Muscle layer of colon (tissue), 2 donors: ENCODE measurements around the gene TNIK.

Experiments used
- H3K27ac ChIP-seq: one replicate; pipeline ENCODE4 v1.7.0; 2013; ENCODE audit warnings: low read depth, mild to moderate bottlenecking, low read length, moderate library complexity
- H3K27me3 ChIP-seq, 2 donors: one replicate each; pipeline ENCODE4 v1.7.0; 2013; ENCODE audit warnings: low read length in 2 of 2, mild to moderate bottlenecking in 2 of 2; ENCODE audit not compliant: insufficient read depth in 2 of 2, control insufficient read depth in 1 of 2
- H3K36me3 ChIP-seq: one replicate; pipeline ENCODE4 v1.7.0; 2013; ENCODE audit warnings: mild to moderate bottlenecking, low read length; ENCODE audit not compliant: insufficient read depth
- H3K4me1 ChIP-seq: one replicate; pipeline ENCODE4 v1.7.0; 2013; ENCODE audit warnings: mild to moderate bottlenecking, low read length; ENCODE audit not compliant: insufficient read depth
- H3K4me3 ChIP-seq, 2 donors: one replicate each; pipeline ENCODE4 v1.7.0; 2013; ENCODE audit warnings: low read length in 2 of 2, low read depth in 1 of 2, mild to moderate bottlenecking in 1 of 2, moderate library complexity in 1 of 2
- H3K9ac ChIP-seq: one replicate; pipeline ENCODE4 v1.7.0; 2013; ENCODE audit warnings: low read length
- H3K9me3 ChIP-seq: one replicate; pipeline ENCODE4 v1.7.0; 2013; ENCODE audit warnings: mild to moderate bottlenecking, low read length
- donor health status: abdominal sarcoma.
- donor health status: Adenocarcinoma of cecum.

TNIK gene

GRCh38 chr3:171189394-171190080 lies 270.7 kb downstream of the TNIK start:
- Histone ChIP-seq H3K4me1 (no peaks in the 10 kb centered on the region), H3K9ac (no peak overlapping the region), H3K27ac (no peak overlapping the region), H3K36me3 (no peaks in the 10 kb centered on the region), H3K9me3 (no peaks in the 10 kb centered on the region), H3K27me3 (no peaks in the 10 kb centered on the region), H3K4me3 (no peak overlapping the region)

- Histone ChIP-seq H3K27ac (no peak overlapping the region), H3K27me3 (no peaks in the 10 kb centered on the region), H3K4me1 (peaks cover 2% of the 10 kb centered on the region), H3K4me3 (no peak overlapping the region), H3K36me3 (no peaks in the 10 kb centered on the region), H3K9me3 (no peaks in the 10 kb centered on the region), H3K9ac (no peak overlapping the region)
These were observed 272.4 kb downstream of the TNIK start for GRCh38 chr3:171187706-171188290.

DNA sequence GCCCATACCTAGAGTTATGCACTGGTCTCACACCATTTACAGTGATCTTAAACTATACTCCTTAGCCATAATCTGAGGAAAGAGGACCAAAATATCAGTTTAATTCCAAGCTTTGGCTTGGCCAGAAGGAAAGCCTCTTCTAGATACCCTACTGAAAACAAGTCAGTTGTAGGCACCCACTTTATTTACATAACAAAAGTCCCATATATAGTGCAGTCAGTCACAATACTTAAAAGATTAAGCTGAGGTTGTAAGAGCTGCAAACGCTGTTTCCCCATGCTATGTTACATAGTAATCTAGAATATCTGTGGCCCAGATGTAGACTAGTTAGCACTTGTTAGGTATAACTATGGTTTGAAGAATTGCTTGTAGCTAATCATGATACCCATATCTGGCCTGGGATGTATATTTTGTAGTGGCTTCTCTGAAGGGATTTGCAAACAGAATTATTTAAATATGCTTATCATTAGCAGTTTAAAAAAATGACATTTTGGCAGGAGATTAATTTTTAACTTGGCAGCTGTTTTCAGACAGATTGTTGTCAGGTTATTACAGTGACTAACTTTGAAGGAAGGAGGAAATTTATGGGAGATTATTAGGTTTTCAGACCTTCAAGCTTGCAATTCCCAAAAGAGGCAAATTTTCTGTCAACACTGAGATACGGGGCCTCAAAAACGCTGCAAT lies 273.2 kb downstream of the TNIK start:
- H3K4me3 ChIP-seq, result no peak overlapping the region
- H3K27me3 ChIP-seq, result no peaks in the 10 kb centered on the region
- no peak overlapping the region for H3K27ac ChIP-seq
- H3K9ac ChIP-seq, result no peak overlapping the region
- H3K9me3 ChIP-seq, result no peaks in the 10 kb centered on the region
- H3K36me3 ChIP-seq, result no peaks in the 10 kb centered on the region
- peaks cover 9% of the 10 kb centered on the region for H3K4me1 ChIP-seq

- H3K4me1 ChIP-seq, result peaks cover 9% of the 10 kb centered on the region
- no peaks in the 10 kb centered on the region for H3K27me3 ChIP-seq
- H3K9ac ChIP-seq, result no peak overlapping the region
- no peaks in the 10 kb centered on the region for H3K36me3 ChIP-seq
- H3K9me3 ChIP-seq, result no peaks in the 10 kb centered on the region
- no peak overlapping the region for H3K27ac ChIP-seq
- H3K4me3 ChIP-seq, result no peak overlapping the region
These were observed 273.8 kb downstream of the TNIK start for GRCh38 chr3:171186383-171186782.

GRCh38 chr3:171185959-171186358 lies 274.2 kb downstream of the TNIK start:
- Histone ChIP-seq H3K27ac (no peak overlapping the region), H3K9ac (no peak overlapping the region), H3K36me3 (no peaks in the 10 kb centered on the region)

DNA sequence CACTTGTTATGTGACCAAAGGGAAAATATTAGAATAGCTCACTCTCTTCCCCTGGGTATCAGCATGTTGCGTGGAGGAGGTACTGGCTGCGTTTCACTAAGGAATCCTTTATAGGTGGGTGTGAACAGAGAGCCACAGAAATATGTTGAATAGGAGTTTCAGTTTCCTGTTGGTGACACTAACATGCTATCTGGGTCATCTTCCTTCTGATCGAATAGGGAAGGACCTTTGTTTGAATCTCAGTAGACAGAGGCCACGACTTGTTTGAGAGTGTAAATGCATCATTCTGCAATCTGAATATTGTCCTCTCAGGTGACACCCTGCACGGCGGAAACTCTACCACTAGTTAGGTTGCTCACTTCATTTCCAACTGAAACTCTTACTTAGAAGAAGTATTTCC lies 275.8 kb downstream of the TNIK start:
- no peak overlapping the region for H3K27ac ChIP-seq
- no peaks in the 10 kb centered on the region for H3K9me3 ChIP-seq
- no peak overlapping the region for H3K4me3 ChIP-seq
- no peak overlapping the region for H3K9ac ChIP-seq
- no peaks in the 10 kb centered on the region for H3K27me3 ChIP-seq
- no peaks in the 10 kb centered on the region for H3K36me3 ChIP-seq
- H3K4me1 ChIP-seq, result peaks cover 9% of the 10 kb centered on the region

More at GRCh38 chr3:171185959-171186358, 274.2 kb downstream of the TNIK start:
- H3K4me1 ChIP-seq, result peaks cover 9% of the 10 kb centered on the region
- no peaks in the 10 kb centered on the region for H3K9me3 ChIP-seq
- H3K4me3 ChIP-seq, result no peak overlapping the region
- no peaks in the 10 kb centered on the region for H3K27me3 ChIP-seq

- no peaks in the 10 kb centered on the region for H3K9me3 ChIP-seq
- no peak overlapping the region for H3K9ac ChIP-seq
- no peaks in the 10 kb centered on the region for H3K36me3 ChIP-seq
- no peak overlapping the region for H3K4me3 ChIP-seq
- H3K27me3 ChIP-seq, result no peaks in the 10 kb centered on the region
- H3K4me1 ChIP-seq, result peaks cover 9% of the 10 kb centered on the region
- no peak overlapping the region for H3K27ac ChIP-seq
These were observed 277.2 kb downstream of the TNIK start for GRCh38 chr3:171183042-171183441.

DNA sequence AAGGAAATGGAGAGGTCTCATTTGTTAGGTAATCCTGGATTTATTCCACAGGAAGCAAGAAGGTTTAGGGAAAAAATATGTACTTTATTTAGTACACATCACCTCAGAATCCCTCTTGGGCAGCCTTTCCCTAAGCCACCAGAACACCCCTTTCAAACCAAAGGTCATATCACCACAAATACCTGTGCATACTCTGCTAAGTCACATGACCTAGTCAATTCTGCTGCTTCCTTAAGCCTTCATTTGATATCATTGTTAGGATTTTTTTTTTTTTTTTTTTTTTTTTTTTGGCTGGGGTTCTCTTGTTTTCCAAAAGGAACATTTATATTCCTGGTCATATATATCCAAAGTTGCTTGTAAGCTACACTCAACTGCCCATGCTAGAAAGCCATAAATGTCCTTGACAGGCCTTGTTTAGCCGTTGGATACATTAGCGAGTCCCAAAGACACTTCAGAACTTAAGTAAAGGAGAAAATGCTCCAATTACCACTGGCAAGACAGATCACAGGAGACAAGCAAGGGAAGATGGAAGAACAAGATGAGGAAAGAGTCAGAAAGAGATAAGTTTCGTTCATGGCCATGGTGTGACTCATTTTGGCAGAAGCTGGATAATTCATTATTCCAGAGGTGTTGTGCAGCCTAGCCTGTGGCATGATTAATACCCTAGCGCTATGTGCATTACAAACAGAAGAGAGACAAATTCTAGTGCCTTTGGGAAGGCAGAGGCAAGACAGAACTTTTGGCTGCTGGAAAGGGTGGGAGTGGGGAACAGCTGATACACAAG lies 278.1 kb downstream of the TNIK start:
- Histone ChIP-seq H3K9me3 (no peaks in the 10 kb centered on the region), H3K9ac (no peak overlapping the region), H3K27me3 (no peaks in the 10 kb centered on the region), H3K4me1 (peaks cover 11% of the 10 kb centered on the region), H3K27ac (no peak overlapping the region), H3K36me3 (no peaks in the 10 kb centered on the region), H3K4me3 (no peak overlapping the region)

DNA sequence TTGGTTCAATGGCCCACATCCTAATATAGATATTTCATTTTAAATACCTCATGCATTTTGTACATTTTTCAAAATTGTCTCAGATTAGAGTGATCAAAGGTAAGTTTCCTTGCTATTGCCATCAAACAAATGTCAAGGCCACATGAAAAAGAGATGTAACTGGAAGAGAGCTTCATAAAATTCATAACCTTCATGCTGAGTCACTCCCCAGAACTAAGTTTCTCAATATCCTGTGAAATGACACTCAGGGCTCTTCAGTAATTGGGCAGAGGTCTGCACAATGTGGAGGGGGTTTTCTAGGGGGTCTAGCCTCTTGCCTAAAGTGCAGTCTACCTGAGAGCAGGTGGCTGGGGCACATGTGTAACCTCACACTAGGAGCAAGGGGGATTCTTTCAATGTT lies 281.5 kb downstream of the TNIK start:
- H3K36me3 ChIP-seq, result no peaks in the 10 kb centered on the region
- no peaks in the 10 kb centered on the region for H3K9me3 ChIP-seq
- H3K4me3 ChIP-seq, result no peak overlapping the region
- H3K27ac ChIP-seq, result no peak overlapping the region
- peaks cover 30% of the 10 kb centered on the region for H3K4me1 ChIP-seq
- H3K9ac ChIP-seq, result no peak overlapping the region
- no peaks in the 10 kb centered on the region for H3K27me3 ChIP-seq

DNA sequence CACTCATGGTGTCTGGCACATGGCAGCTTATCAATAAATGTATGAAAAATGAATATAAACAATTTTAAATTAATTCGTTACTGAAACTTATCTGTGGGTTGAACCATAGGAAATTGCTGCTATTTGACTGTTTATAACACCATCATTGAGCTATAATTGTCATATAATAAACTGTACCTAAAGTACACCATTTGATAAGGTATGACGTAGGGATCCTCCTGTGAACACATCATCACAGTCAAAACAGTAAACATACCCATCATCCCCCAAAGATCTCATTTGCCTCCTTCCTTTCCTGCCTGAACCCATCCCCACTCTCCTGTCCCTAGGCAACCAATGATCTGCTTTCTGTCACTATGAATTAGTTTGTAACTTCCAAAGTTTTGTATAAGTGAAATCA lies 282.7 kb downstream of the TNIK start:
- no peaks in the 10 kb centered on the region for H3K9me3 ChIP-seq
- H3K4me3 ChIP-seq, result no peak overlapping the region
- no peak overlapping the region for H3K9ac ChIP-seq
- H3K27me3 ChIP-seq, result no peaks in the 10 kb centered on the region
- H3K4me1 ChIP-seq, result peaks cover 26% of the 10 kb centered on the region
- no peaks in the 10 kb centered on the region for H3K36me3 ChIP-seq
- no peak overlapping the region for H3K27ac ChIP-seq

GRCh38 chr3:171177056-171177455 lies 283.1 kb downstream of the TNIK start:
- Histone ChIP-seq H3K9me3 (no peaks in the 10 kb centered on the region), H3K27me3 (no peaks in the 10 kb centered on the region), H3K36me3 (no peaks in the 10 kb centered on the region), H3K4me1 (peaks cover 21% of the 10 kb centered on the region), H3K4me3 (no peak overlapping the region), H3K9ac (no peak overlapping the region), H3K27ac (no peak overlapping the region)
